Neural crest cell (in vitro differentiated cells): ENCODE data around the gene COQ8B. TPM values are rescaled to one million over a fixed set of nuclear protein-coding genes. Genes with fewer than 3 reads are reported as not detected.

Experiments
- DNase-seq: peaks from one replicate; pipeline ENCODE4 v3.0.0; 2021; ENCODE audit warnings: low read depth, mixed read lengths, low spot score
- H3K27ac Mint-ChIP-seq: one replicate; pipeline ENCODE4 v1.8.0; 2021; ENCODE audit warnings: mild to moderate bottlenecking, mixed read lengths; ENCODE audit not compliant: unreplicated experiment
- H3K27me3 Mint-ChIP-seq: 2 replicates; pipeline ENCODE4 v1.8.0; 2021; ENCODE audit warnings: low read depth, mild to moderate bottlenecking, mixed read lengths
- H3K36me3 Mint-ChIP-seq: 2 replicates; pipeline ENCODE4 v1.8.0; 2021; ENCODE audit warnings: low read depth, mild to moderate bottlenecking, mixed read lengths
- H3K4me1 Mint-ChIP-seq: 2 replicates; pipeline ENCODE4 v1.8.0; 2021; ENCODE audit warnings: mixed read lengths
- H3K4me3 Mint-ChIP-seq: one replicate; pipeline ENCODE4 v1.8.0; 2021; ENCODE audit warnings: mild to moderate bottlenecking, mixed read lengths
- H3K9me3 Mint-ChIP-seq: 2 replicates; pipeline ENCODE4 v1.8.0; 2021; ENCODE audit warnings: mixed read lengths
- CTCF ChIP-seq: fragments of 200-600 bp; sonication (generic); conservative IDR thresholded peaks from 2 replicates; pipeline ENCODE4 v1.5.0; 2021; ENCODE audit warnings: antibody characterized with exemption, mild to moderate bottlenecking
- total RNA-seq: library from RNA; stranded (reverse); gene quantifications from 2 replicates; pipeline ENCODE4 v1.2.1, GENCODE V29; 2021

COQ8B gene
- total RNA-seq, 1 donor from 2014 or later, result 45.1 TPM

- Mint-ChIP-seq H3K27ac (no peak overlapping the region), H3K4me1 (peaks cover 15% of the 10 kb centered on the region), H3K36me3 (no peaks in the 10 kb centered on the region), H3K4me3 (no peak overlapping the region), H3K27me3 (peaks cover 1% of the 10 kb centered on the region), H3K9me3 (no peaks in the 10 kb centered on the region)
- no peak for DNase-seq
- no peak for TF ChIP-seq CTCF
Observed at GRCh38 chr19:40745402-40745780, 28.7 kb upstream of the COQ8B start.

DNA sequence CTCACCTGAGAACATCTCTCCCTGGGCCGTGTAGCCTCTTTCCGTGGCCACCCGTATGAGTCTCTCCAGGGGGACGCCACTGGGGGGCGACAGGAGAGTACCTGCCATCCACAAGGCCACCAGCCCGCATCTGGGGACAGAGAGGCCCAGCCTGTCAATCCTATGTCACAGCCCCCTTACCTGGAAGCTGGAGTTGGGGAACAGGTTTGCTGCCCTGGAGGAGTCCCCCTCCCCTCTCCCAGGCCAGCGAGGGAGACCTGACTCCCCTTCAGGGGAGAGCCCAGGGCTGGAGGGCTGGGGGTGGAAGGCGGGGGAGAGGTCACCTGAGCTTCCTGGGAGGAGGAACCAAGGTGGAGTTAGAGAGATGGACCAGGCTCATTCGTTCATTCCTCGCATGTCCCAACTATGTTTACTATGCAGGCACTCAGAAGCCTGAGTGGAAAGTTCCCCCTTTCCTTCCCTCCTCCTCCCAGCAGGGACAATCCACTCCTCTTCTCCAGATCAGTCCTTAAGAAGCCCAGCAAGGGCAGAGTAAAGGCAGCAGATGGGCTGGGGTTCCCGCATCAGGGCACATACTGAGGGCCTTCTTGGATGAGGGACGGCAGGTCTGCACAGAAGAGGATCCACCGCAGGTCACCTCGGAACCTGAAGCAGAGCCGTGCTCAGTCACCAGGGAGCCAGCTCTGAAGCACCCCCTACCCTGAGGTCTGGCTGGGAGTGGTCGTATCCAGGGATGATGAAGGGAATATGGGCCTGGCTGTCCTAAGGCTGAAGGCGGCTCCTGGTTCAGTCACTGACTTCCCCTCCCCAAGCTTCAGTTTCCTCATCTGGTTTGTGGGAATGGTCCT, 28.1 kb upstream of the COQ8B start:
- Mint-ChIP-seq H3K9me3 (no peaks in the 10 kb centered on the region), H3K4me1 (peaks cover 9% of the 10 kb centered on the region), H3K4me3 (no peak overlapping the region), H3K36me3 (no peaks in the 10 kb centered on the region), H3K27ac (peak overlapping the region; percentile 92), H3K27me3 (no peaks in the 10 kb centered on the region)
- no peak for TF ChIP-seq CTCF
- no peak for DNase-seq

DNA sequence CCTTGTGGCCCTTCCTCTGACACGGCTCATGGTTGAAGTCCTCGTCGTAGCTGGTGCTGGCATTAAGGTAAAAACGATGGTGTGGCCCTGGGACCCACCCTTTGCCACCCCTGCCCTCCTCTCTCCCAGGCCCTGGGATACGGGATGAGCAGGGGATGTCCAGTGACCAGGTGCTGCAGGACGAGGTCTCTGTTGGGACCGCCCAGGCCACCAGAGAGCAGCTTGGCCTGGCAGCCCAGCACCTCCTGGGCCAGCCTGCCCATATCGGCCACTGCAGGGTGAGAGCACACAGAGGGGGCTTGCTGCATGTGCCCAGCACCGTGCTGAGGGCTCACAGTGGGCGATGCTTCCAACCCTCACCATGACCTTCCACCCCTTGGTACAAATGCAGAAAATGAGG, 27.2 kb upstream of the COQ8B start:
- H3K4me1 Mint-ChIP-seq, result peaks cover 4% of the 10 kb centered on the region
- H3K27ac Mint-ChIP-seq, result no peak overlapping the region
- no peaks in the 10 kb centered on the region for H3K27me3 Mint-ChIP-seq
- peaks cover under 1% of the 10 kb centered on the region for H3K36me3 Mint-ChIP-seq
- no peak for TF ChIP-seq CTCF
- H3K9me3 Mint-ChIP-seq, result no peaks in the 10 kb centered on the region
- no peak overlapping the region for H3K4me3 Mint-ChIP-seq
- no peak for DNase-seq

- no peak for TF ChIP-seq CTCF
- no peak overlapping the region for H3K27ac Mint-ChIP-seq
- peak overlapping the region; percentile 38 for H3K4me3 Mint-ChIP-seq
- H3K4me1 Mint-ChIP-seq, result peaks cover 3% of the 10 kb centered on the region
- no peaks in the 10 kb centered on the region for H3K27me3 Mint-ChIP-seq
- no peaks in the 10 kb centered on the region for H3K9me3 Mint-ChIP-seq
- no peak for DNase-seq
- peaks cover 4% of the 10 kb centered on the region for H3K36me3 Mint-ChIP-seq
Observed at GRCh38 chr19:40742886-40743285, 26.2 kb upstream of the COQ8B start.

DNA sequence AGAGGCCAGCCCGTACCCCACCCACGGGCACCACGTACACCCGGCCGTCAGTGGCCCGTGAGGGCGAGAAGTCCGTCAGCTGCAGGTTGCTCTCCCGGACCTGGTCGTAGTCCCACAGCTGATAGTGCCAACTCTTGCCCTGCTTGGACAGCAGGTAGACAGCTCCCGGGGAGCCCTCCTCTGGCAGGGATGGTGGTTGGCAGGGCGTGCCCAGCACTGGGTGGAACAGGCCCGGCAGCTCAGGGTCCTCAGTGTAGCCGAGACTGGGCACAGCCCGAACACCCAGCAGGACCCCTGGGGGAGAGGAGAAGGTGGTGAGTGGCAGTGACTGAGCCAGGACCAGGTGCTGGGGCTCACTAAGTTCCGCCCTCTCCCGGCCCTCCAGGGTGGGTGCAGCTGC, 25.8 kb upstream of the COQ8B start:
- Mint-ChIP-seq H3K27me3 (no peaks in the 10 kb centered on the region), H3K9me3 (no peaks in the 10 kb centered on the region), H3K27ac (no peak overlapping the region), H3K4me1 (peaks cover 3% of the 10 kb centered on the region), H3K36me3 (peaks cover 4% of the 10 kb centered on the region), H3K4me3 (no peak overlapping the region)
- DNase-seq, result no peak
- TF ChIP-seq CTCF, result no peak
